NCI-H748 (cell line): Measurements from ENCODE around the gene LRRC3B.
A peak's percentile ranks its signal among the peaks of the same experiment; 100 is the strongest.

ENCODE experiments used
- DNase-seq: peaks from one replicate; lab custom pipeline; 2025; ENCODE audit not compliant: unreplicated experiment; lab: John Stamatoyannopoulos, UW

LRRC3B gene

GRCh38 chr3:26704736-26705135, 82.2 kb downstream of the LRRC3B start:
- DNase-seq: no peak

- DNase-seq: no peak
Measured at GRCh38 chr3:26708501-26708900, 85.9 kb downstream of the LRRC3B start.

DNA sequence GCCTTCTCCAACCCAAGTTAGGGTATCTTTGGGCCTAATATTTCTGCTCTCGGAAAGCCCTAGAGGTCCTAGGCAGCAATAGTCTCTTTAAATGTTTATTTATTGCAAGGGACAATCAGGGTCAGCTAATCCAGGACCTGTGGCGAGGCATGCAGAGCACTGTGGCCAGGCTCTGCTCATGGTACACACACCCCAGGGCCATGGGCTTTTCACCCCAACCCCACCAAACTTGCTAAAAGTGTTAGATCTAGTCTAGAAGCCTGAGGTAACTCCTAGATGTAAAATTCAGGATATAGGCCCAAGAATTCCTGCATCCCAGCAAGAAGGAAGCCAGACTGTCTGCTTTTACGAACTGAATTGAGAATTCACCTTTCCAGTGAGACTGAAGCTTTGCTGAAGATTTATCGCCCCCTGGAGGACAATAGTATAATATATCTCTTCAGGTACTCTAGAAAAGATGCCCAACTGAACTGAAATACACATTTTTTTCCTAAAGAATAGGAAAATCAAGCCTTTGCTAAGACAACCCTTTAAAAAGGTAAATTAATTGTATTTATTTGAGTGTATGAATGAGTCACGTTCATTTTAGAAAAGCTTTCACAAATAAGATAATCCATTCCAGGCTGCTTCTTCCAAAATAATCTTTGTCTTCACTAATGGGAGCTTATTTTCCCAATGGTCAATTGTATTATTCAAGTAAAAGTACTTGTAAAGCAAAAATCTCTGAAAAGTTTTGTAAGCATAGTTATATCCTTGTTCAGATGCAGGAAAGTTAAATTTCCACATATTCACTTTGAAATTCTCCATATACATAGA, 89.8 kb downstream of the LRRC3B start:
- DNase-seq: peak; percentile 50

GRCh38 chr3:26713091-26713490, 90.5 kb downstream of the LRRC3B start:
- no peak for DNase-seq

DNA sequence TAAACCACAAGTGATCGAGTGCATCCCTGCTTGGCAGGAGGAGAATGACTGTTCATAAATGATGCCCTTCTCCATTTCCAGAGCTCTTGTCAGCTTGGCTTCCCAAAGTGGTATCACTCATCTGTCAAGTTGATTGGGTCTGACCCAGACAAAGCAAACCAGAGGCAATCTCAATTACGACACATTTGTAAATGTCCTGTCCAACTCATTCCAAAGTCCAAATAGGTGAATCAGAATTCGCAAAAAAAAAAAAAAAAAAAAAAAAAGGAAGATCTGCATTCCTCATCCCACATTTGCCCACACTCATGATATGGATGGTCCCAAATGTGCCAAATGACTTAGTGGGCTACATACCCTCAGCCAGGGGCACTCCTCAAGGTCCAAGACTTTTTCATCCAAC, 91.9 kb downstream of the LRRC3B start:
- no peak for DNase-seq

GRCh38 chr3:26715431-26715830, 92.9 kb downstream of the LRRC3B start:
- no peak for DNase-seq

- DNase-seq: no peak
Measured at GRCh38 chr3:26718315-26718714, 95.7 kb downstream of the LRRC3B start.

DNA sequence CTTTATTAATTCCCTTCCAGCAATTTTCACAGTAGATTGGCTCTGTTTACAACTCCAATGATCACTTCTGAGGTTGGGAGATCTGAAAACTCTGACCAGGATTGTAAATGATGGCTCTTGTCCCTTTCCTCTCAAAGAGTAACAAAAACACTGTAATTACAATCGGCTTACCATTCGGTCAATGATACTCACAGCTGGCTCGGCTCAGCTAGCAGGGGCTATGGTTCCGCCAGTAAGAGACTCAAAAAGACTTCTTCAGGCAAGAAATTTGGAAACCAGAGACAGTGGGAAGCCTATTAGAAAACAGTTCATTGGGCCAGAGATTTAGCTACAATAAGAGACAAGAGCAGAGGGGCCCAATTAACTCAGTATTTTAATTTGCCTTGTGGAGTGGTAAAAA, 96.6 kb downstream of the LRRC3B start:
- no peak for DNase-seq

DNA sequence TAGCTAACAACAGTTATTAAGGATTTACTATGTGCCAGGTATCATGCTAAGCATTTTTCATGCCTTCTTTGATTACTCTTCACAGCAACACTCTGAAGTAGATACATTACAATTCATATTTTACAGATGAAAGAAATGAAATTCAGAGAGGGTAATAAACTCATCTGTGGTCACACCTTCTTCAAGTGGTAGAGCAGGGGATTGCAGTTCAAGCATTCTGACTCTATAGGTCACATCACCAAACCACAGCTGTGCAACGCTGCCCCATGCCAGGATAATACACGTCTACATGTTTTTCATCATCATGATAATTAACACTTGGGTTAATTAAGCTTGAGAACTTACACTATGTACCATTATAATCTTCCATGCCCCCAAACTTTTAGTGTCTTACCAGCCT, 98.5 kb downstream of the LRRC3B start:
- no peak for DNase-seq

GRCh38 chr3:26731843-26732242, 109.3 kb downstream of the LRRC3B start:
- DNase-seq: no peak

GRCh38 chr3:26750263-26750662, 127.7 kb downstream of the LRRC3B start:
- DNase-seq: no peak

GRCh38 chr3:26752466-26752865, 129.9 kb downstream of the LRRC3B start:
- DNase-seq: no peak

DNA sequence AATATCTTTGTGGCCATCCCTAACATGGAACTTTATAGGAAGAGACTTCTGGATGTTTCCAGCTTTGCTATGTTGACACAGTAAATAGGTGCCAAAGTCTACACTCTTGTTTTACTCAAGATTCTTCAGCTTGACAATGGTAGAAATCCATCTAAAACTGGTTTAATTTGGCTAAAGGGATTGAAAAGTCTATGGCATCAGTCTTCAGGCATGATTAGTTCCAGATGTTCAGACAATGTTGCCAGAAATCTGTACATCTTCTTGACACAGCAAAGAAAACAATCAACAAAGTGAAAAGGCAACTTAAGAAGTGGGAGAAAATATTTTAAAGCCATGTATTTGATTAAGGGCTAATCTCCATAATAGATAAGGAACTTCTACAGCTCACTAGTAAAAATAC, 130.5 kb downstream of the LRRC3B start:
- no peak for DNase-seq

GRCh38 chr3:26757978-26758377, 135.4 kb downstream of the LRRC3B start:
- DNase-seq: no peak
